Activated naive CD4-positive, alpha-beta T cell treated with Interleukin-2 at 50 U/mL for 16 hours (primary cell): Measurements from ENCODE around the gene NR6A1.

Experiments used
- DNase-seq: peaks from one replicate; pipeline ENCODE4 v3.0.0-alpha.2; 2020

The NR6A1 gene

GRCh38 chr9:124479371-124479770 is 291.7 kb downstream of the NR6A1 start:
- DNase-seq: no peak

GRCh38 chr9:124478354-124478753 is 292.8 kb downstream of the NR6A1 start:
- no peak for DNase-seq

- DNase-seq: no peak
Observed at GRCh38 chr9:124477648-124478285, 293.3 kb downstream of the NR6A1 start.

GRCh38 chr9:124477211-124477647 is 293.9 kb downstream of the NR6A1 start:
- no peak for DNase-seq

GRCh38 chr9:124475868-124476690 is 295.0 kb downstream of the NR6A1 start:
- DNase-seq: no peak

GRCh38 chr9:124475158-124475867 is 295.8 kb downstream of the NR6A1 start:
- DNase-seq: no peak

GRCh38 chr9:124474151-124474550 is 297.0 kb downstream of the NR6A1 start:
- DNase-seq: no peak

- no peak for DNase-seq
Observed at GRCh38 chr9:124473310-124473709, 297.8 kb downstream of the NR6A1 start.

- no peak for DNase-seq
Observed at GRCh38 chr9:124472770-124473169, 298.3 kb downstream of the NR6A1 start.

- DNase-seq: no peak
Observed at GRCh38 chr9:124471761-124472160, 299.4 kb downstream of the NR6A1 start.

- DNase-seq: no peak
Observed at GRCh38 chr9:124470726-124471125, 300.4 kb downstream of the NR6A1 start.

GRCh38 chr9:124470306-124470705 is 300.8 kb downstream of the NR6A1 start:
- no peak for DNase-seq

GRCh38 chr9:124469011-124469832 is 301.9 kb downstream of the NR6A1 start:
- DNase-seq: no peak

GRCh38 chr9:124468061-124468740 is 302.9 kb downstream of the NR6A1 start:
- no peak for DNase-seq

GRCh38 chr9:124467410-124468060 is 303.6 kb downstream of the NR6A1 start:
- no peak for DNase-seq
